ENCODE measurements around the gene CEP70. TPM values are rescaled to one million over a fixed set of nuclear protein-coding genes. Genes with fewer than 3 reads are reported as not detected.
"Not testable (repeated sequence)": the region's sequence is repeated elsewhere in the genome, so short reads cannot be mapped to it uniquely, and the experiment has no call there.

The CEP70 gene
- total RNA-seq, 1 donor from 2014 or later = 18.6 TPM

DNA sequence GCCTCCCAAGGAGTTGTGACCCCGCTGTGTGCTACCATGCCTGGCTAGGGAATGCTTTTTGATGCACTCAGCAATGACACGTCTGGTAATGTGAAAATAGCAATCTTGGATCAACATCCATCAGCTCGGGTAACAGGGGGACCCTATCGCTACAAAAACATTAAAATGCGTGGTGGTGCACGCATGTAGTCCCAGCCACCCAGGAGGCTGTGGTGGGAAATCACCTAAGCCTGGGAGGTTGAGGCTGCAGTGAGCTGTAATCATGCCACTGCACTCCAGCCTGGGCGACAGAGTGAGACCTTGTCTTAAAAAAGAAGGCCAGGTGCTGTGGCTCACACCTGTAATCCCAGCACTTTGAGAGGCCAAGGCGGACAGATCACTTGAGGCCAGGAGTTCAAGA is 140.1 kb downstream of the CEP70 start:
- not testable (repeated sequence) for DNase-seq (ENCODE audit: low read depth)

DNA sequence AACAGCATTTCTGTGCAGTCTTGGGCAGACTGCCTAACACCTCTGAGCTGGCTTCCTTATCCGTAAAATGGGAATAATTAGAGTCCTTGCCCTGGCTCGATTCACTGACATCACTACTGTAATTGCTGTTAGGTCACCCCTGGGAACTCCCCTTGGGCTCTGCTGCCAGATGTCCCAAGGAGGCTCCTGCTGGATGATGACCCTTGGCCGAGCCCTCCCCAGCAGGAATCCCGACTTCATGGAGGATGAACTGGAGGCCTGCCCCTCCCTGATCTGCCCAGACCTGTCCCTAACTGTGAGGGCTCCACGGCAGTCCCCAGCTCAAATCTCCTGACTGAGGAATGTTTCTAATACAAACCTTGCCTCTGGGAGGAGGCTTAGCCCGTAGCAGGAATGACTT is 141.6 kb downstream of the CEP70 start:
- DNase-seq (ENCODE audit: low read depth) = no peak

DNA sequence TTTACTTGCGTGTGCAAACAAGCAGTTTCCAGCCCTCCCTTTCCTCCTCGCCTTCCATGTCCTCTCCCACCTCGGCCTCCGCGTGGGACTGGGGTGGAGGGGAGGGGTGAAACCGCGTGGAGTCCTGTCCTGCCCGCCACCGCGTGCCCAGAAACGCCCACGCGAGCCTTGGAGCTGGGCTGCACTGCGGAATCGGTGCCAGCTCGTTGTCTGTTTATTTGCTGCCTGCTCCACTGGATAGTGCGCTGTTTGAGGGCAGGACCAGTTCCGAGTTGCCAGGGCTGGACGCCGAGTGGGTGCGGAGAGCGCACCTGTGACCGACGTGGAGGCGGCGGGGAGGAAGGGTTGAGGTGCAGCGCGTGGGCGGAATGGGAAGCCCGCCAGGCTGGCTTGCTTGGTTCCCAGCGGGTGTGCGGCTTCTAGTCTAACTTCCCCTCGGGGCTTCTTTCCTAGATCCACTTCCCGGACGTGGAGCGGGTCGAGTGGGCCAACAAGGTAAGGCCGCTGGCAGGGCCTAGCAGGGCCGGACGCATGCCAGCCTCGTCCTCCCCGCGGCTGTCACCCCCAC is 142.4 kb downstream of the CEP70 start:
- DNase-seq (ENCODE audit: low read depth) = no peak

- DNase-seq (ENCODE audit: low read depth) = no peak
These were observed 143.2 kb downstream of the CEP70 start for GRCh38 chr3:138450704-138451424.

- no peak for DNase-seq (ENCODE audit: low read depth)
These were observed 143.9 kb downstream of the CEP70 start for GRCh38 chr3:138450181-138450580.

DNA sequence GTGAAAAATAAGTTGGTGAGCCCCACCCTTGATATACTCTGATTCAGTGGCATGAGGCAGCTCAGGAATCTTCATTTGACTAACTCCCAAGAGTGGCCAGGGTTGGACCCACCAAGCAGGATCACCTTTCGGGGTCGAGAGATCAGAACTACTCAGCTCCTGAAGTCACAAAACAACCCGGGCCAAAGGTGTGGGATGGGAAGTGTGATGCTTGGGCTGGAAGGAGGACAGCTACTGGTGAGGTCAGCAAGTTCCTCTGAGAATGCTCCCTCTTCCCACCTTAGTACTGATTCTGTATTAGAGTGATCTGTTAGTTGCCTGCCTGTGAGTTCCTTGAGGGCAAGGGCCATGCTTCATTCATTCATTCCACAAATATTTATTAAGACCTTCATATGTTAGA is 144.6 kb downstream of the CEP70 start:
- no peak for DNase-seq (ENCODE audit: low read depth)

DNA sequence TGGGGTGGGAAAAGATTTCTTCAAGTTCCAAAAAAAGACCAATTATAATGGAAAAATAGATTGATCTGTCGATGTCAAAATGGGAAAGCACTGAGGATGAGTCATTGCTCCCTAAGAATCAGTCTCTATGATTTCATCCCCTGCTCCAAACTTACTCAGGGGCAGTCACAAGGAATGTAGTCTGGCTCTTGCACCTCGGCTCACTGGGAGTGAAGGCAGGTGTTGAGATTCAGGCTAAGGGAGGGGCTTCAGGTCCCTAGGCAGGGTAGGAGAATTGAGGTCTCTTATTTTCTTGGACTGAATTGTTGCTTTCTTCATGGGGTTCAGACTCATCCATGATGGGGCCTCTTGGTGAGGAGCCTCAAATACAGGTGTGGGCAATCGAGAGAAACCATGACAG is 145.4 kb downstream of the CEP70 start:
- no peak for DNase-seq (ENCODE audit: low read depth)

DNA sequence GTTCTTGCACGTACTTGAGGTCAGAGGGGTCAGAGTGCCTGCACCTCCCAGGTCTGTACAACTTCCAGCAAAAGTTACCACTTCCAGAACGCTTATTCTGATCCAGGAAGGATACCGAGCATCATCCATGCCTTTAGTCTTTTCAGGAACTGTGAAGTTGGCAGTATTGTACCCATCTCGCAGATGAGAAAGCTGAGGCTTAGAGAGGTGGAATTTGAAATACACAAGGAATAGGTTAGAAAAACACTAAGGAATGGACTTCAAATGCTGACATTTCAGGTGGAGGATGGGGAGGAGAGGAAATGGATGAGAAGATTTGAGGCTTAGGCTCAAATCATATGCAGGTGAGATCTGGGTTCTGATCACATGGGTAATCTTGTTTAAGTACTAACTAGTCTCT is 148.4 kb downstream of the CEP70 start:
- DNase-seq (ENCODE audit: low read depth) = no peak

DNA sequence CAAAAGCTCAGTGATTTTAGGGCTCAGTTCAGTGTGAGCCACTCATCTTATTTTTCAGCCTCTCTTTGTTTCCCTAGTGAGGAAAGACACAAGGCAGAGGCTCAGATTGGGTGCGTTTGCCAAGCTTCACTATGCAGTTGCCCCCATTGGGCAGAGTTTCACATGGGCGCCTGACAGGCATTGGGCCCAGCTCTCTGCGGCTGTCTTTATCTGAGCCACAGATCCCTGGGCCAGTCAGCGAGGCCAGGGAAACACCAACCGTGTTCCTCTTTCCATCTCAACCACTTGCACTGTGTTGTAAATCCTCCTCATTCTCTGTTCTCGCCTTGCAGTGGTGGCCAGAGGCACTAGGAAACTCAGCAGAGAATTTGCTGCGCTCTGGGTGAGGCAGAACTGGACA is 148.8 kb downstream of the CEP70 start:
- DNase-seq (ENCODE audit: low read depth) = no peak

Other genes starting within 250 kb of the CEP70 start
- gene MRAS, start 245.7 kb downstream of the CEP70 start, total RNA-seq = 429 and 482 TPM in 2 replicates
- 1.7 and 2.8 TPM in 2 replicates for gene ESYT3, start 159.6 kb downstream of the CEP70 start, total RNA-seq
- 3.2 and 3.6 TPM in 2 replicates for gene FAIM, start 14.5 kb upstream of the CEP70 start, total RNA-seq
- gene PIK3CB, start 240.7 kb upstream of the CEP70 start, total RNA-seq = 5.1 and 5.6 TPM in 2 replicates